Breast epithelium (tissue), 3 donors: ENCODE data around the gene CPEB1.

Source experiments
- POLR2A ChIP-seq: fragments of 450-650 bp; IDR thresholded peaks from one replicate; pipeline ENCODE4 v1.6.1; 2016; ENCODE audit warnings: antibody characterized with exemption, mild to moderate bottlenecking, moderate library complexity
- TF ChIP-seq, protein P1 (sequence below), 3 donors: fragments of 450-650 bp; IDR thresholded peaks; one replicate each; pipeline ENCODE4 v1.5.1; 2016 to 2017; ENCODE audit warnings: antibody characterized with exemption in 3 of 3, mild to moderate bottlenecking in 3 of 3, moderate library complexity in 3 of 3

DNA sequence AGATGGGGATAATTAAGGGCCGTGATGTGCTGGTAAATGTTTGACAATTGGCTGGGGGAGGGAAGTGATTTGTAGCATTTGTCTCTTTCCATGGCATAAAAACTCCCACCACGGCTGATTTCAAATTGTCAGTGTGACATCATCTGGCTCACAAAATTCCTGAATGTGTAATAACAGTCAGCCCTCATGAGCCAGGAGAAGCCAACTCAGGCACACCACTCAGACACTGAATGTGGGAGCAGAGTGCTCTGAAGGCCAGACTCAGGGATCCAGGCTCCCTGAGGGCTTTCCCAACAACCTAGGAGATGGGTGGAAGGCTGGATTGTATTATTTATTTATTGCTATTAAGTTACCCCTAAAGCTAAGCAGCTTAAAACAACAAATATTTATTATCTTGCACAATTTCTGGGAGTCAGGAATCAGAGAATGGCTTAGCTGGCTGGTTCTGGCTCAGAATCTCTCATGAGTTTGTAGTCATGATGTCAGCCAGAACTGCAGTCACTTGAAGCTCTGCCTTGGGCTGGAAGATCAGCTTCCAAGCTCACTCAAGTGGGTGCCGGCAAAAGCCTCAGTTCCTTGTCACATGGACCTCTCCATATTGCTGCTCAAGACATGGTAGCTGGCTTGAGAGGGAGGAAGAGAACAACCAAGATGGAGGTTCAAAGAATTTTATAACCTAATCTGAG lies 6.5 kb upstream of the CPEB1 start:
- TF ChIP-seq POLR2A: no peak
- TF ChIP-seq, protein P1, sequence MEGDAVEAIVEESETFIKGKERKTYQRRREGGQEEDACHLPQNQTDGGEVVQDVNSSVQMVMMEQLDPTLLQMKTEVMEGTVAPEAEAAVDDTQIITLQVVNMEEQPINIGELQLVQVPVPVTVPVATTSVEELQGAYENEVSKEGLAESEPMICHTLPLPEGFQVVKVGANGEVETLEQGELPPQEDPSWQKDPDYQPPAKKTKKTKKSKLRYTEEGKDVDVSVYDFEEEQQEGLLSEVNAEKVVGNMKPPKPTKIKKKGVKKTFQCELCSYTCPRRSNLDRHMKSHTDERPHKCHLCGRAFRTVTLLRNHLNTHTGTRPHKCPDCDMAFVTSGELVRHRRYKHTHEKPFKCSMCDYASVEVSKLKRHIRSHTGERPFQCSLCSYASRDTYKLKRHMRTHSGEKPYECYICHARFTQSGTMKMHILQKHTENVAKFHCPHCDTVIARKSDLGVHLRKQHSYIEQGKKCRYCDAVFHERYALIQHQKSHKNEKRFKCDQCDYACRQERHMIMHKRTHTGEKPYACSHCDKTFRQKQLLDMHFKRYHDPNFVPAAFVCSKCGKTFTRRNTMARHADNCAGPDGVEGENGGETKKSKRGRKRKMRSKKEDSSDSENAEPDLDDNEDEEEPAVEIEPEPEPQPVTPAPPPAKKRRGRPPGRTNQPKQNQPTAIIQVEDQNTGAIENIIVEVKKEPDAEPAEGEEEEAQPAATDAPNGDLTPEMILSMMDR (IDR thresholded peaks at IDR 0.05): no peak
